Measurements from ENCODE around the gene PRR5.

PRR5 gene

DNA sequence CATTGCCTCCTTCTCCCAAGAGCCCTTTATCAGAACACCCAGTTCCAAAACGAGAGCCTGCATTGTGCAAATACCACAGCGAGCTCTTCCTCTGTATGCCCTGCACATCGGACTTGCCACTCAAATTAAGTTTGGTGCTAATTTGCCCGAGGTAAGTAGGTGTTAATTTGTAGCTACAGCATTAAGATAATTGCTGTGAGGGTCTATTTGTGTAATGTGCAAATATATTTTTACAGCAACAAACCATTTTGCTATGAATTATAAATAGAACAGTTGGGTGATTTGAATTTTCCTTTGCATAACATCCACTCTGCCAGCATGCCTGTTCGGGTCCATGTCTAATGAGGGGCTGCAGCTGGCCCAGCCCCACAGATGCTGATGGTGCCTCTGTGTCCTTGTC is 58.5 kb downstream of the PRR5 start:
- no peak overlapping the region for H3K9ac ChIP-seq (ENCODE audit: low read depth, low read length)
- H3K9me3 ChIP-seq (ENCODE audit: control insufficient read depth, insufficient read depth, low read length), result no peaks in the 10 kb centered on the region
- peaks cover 8% of the 10 kb centered on the region for H3K4me1 ChIP-seq (ENCODE audit: control insufficient read depth, insufficient read depth, low read length)
- no peak overlapping the region for H3K27ac ChIP-seq (ENCODE audit: low read depth, low read length)
- no peaks in the 10 kb centered on the region for H3K36me3 ChIP-seq (ENCODE audit: control insufficient read depth, insufficient read depth, low read length)
- H3K27me3 ChIP-seq (ENCODE audit: control insufficient read depth, insufficient read depth, low read length), result no peaks in the 10 kb centered on the region
- H3K4me3 ChIP-seq (ENCODE audit: low read depth, low read length), result no peak overlapping the region

DNA sequence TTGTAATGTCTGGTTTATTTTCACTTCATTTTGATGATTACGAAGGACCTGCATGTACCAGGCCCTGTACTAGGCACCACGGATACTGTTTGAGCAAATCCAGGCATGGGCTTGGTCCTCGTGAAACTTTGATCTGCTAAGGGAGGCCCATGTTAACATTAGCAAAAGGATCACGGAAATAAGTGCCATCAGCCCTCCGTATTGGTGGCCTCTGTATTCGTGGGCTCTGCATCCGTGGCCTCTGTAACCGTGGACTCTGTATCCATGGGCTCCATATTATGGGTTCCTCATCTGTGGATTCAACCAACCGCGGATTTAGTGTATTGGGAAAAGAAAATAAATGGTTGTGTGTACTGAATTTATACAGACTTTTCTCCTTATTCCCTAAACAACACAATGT is 59.0 kb downstream of the PRR5 start:
- Histone ChIP-seq H3K36me3 (ENCODE audit: control insufficient read depth, insufficient read depth, low read length) (no peaks in the 10 kb centered on the region), H3K9me3 (ENCODE audit: control insufficient read depth, insufficient read depth, low read length) (no peaks in the 10 kb centered on the region), H3K4me3 (ENCODE audit: low read depth, low read length) (no peak overlapping the region), H3K9ac (ENCODE audit: low read depth, low read length) (no peak overlapping the region), H3K4me1 (ENCODE audit: control insufficient read depth, insufficient read depth, low read length) (peaks cover 3% of the 10 kb centered on the region; the same call in 1 of the 2 replicates), H3K27ac (ENCODE audit: low read depth, low read length) (no peak overlapping the region), H3K27me3 (ENCODE audit: control insufficient read depth, insufficient read depth, low read length) (no peaks in the 10 kb centered on the region)

DNA sequence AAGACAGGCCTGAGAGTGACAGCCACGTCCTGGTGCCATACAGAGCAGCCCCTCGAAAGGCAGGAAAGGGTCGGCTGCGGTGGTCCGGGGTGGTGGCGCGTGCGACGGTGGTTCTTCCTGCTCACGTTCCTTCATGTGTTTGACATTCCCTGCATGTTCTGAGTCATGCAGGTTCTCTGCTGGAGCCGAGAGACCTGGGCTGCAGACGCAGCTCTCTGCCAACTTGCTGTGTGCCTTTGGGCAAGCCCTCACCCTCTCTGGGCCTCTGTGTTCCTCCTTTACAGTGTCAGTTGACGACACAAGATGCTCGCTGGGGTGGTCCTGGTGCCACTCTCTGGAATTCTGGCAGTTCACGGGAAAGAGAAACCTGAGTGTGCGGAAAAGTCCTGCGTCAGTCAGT is 62.4 kb downstream of the PRR5 start:
- H3K27me3 ChIP-seq (ENCODE audit: control insufficient read depth, insufficient read depth, low read length), result no peaks in the 10 kb centered on the region
- H3K9me3 ChIP-seq (ENCODE audit: control insufficient read depth, insufficient read depth, low read length), result no peaks in the 10 kb centered on the region
- H3K9ac ChIP-seq (ENCODE audit: low read depth, low read length), result no peak overlapping the region

DNA sequence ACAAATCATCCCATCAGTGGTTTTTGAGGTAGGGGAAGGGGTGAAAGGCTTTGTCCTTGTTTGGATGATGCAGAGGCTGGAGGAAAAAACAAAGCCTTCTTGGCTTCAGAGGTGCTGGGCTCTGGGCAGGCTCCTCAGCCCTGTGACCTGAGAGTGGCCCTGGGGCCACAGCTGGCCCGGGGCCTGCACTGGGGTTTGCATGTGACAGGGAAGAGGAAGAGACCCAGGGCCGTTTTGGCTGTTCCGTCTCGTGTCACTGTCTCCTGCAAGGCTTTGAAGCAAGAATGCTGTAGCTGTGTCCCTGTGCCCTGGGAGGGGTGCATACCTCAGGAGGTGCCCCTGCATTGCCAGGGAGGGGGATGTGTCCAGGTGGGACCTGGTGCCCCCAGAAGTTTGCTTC is 63.0 kb downstream of the PRR5 start:
- no peaks in the 10 kb centered on the region for H3K4me1 ChIP-seq (ENCODE audit: control insufficient read depth, insufficient read depth, low read length)
- no peak overlapping the region for H3K27ac ChIP-seq (ENCODE audit: low read depth, low read length)
- no peak overlapping the region for H3K4me3 ChIP-seq (ENCODE audit: low read depth, low read length)
- H3K9ac ChIP-seq (ENCODE audit: low read depth, low read length), result no peak overlapping the region
- no peaks in the 10 kb centered on the region for H3K27me3 ChIP-seq (ENCODE audit: control insufficient read depth, insufficient read depth, low read length)
- H3K36me3 ChIP-seq (ENCODE audit: control insufficient read depth, insufficient read depth, low read length), result no peaks in the 10 kb centered on the region
- H3K9me3 ChIP-seq (ENCODE audit: control insufficient read depth, insufficient read depth, low read length), result no peaks in the 10 kb centered on the region

More for the DNA sequence above, 62.4 kb downstream of the PRR5 start:
- Histone ChIP-seq H3K36me3 (ENCODE audit: control insufficient read depth, insufficient read depth, low read length) (no peaks in the 10 kb centered on the region), H3K27ac (ENCODE audit: low read depth, low read length) (no peak overlapping the region), H3K4me1 (ENCODE audit: control insufficient read depth, insufficient read depth, low read length) (no peaks in the 10 kb centered on the region), H3K4me3 (ENCODE audit: low read depth, low read length) (no peak overlapping the region)

DNA sequence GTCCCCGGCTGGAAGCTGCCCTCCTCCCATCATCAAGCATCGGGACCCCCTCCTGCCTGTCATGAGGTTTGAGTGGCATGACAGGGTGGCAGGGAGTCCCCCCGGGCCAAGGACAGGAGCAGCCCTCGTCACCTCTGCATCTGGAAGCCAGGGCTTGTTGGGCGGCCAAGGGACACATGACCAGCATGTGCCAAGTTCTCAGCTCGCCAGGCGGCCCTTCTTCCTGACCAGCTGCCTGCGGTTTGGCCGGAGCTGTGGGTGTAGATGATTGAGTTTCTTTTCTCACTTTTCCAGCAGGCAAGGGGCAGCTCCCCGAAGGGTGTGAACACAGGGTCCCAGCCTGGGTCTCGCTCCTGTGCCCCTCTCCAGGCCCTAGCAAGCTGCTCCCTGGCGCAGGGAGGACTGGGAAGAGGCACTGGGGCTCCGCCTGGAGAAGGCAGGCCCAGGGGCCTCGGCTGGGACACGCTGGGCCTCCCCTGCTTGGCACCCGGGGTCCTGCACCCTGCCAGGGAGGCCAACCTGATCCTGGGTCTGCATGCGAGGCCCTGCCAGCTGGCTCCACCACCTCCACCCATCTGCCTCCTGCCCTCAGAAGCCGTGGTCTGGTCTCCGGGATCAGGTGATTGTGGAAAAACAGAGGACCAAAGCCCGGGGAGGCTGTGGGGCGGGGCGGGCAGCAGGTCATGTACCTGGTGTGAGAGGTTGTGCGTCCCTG is 63.7 kb downstream of the PRR5 start:
- Histone ChIP-seq H3K9me3 (ENCODE audit: control insufficient read depth, insufficient read depth, low read length) (no peaks in the 10 kb centered on the region), H3K4me3 (ENCODE audit: low read depth, low read length) (no peak overlapping the region), H3K4me1 (ENCODE audit: control insufficient read depth, insufficient read depth, low read length) (no peaks in the 10 kb centered on the region), H3K27me3 (ENCODE audit: control insufficient read depth, insufficient read depth, low read length) (no peaks in the 10 kb centered on the region), H3K36me3 (ENCODE audit: control insufficient read depth, insufficient read depth, low read length) (no peaks in the 10 kb centered on the region), H3K9ac (ENCODE audit: low read depth, low read length) (no peak overlapping the region), H3K27ac (ENCODE audit: low read depth, low read length) (no peak overlapping the region)

DNA sequence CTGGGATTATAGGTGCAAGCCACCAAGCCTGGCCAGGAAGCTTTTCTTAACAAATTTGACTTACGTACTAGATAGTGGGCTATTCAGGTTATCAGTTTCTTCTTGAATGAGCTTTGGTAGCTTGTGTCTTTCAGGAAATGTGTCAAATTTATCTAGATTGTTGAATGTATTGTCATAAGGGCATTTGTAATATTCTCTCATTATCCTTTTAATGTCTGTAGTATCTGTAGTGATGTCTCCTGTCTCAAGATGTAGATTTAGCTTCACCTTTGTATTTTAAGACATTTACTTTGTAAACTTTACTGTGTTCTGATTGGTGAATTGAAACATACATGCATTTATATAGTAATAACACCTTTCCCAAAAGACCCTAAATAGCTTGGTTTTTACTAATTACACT is 71.1 kb downstream of the PRR5 start:
- no peak overlapping the region for H3K9ac ChIP-seq (ENCODE audit: low read depth, low read length)
- H3K27ac ChIP-seq (ENCODE audit: low read depth, low read length), result no peak overlapping the region
- H3K27me3 ChIP-seq (ENCODE audit: control insufficient read depth, insufficient read depth, low read length), result no peaks in the 10 kb centered on the region
- H3K36me3 ChIP-seq (ENCODE audit: control insufficient read depth, insufficient read depth, low read length), result no peaks in the 10 kb centered on the region
- H3K4me1 ChIP-seq (ENCODE audit: control insufficient read depth, insufficient read depth, low read length), result no peaks in the 10 kb centered on the region
- H3K4me3 ChIP-seq (ENCODE audit: low read depth, low read length), result no peak overlapping the region
- H3K9me3 ChIP-seq (ENCODE audit: control insufficient read depth, insufficient read depth, low read length), result peaks cover 4% of the 10 kb centered on the region; the same call in 1 of the 2 replicates

DNA sequence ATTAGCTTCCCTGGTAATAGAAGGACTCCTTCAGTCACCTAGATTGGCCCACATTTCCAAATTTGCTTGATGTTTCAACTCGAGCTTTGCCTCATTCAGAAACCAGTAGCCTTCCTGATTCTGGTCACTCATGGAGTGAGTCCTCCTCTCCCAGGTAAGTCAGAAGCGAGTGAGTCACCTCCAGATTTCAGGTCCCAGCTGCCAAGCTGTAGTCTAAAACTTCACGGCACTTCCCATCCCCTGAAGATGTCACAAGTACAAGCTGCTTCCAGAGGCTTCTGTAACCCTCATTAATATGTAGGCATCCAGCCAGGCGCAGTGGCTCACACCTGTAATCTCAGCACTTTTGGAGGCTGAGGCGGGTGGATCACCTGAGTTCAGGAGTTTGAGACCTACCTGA is 73.9 kb downstream of the PRR5 start:
- no peaks in the 10 kb centered on the region for H3K27me3 ChIP-seq (ENCODE audit: control insufficient read depth, insufficient read depth, low read length)

DNA sequence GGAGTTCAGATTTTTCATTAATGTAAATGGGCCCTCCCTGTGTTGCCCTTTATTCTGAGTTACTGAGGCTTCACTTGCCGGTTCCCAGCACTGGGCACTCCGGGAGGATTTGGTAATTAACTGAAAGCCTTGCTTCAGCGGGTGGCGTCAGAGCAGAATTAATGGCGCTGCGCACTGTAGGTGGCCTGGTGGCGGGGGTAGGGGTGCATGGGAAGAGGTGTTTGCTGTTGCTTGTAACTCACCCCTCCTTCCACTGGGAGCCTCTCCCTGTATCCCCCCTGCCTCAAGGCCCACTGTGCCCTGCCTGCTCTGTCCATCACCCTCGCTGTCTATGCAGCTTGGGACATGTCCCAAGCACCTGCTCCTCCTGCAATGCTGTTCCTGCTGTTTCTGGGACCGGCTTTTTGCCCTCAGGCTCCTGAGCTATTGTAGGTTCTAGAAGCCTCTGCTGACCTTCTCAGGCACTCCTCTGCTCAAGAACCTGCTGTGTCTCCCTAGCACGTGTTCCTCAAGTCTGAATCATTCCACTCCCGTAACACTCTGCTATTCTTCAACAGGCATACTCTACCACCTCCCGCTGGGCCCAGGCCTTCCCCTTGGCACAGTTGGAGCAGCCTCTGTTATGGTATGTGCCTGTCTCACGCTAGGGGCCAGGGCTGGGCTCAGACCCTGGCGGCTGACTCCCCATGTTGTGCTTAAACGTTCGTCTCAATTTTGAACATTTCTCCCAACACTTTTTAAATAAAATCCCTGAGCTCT is 74.8 kb downstream of the PRR5 start:
- H3K4me3 ChIP-seq (ENCODE audit: low read depth, low read length), result no peak overlapping the region
- H3K36me3 ChIP-seq (ENCODE audit: control insufficient read depth, insufficient read depth, low read length), result no peaks in the 10 kb centered on the region
- peaks cover 4% of the 10 kb centered on the region; the same call in 1 of the 2 replicates for H3K9me3 ChIP-seq (ENCODE audit: control insufficient read depth, insufficient read depth, low read length)
- no peak overlapping the region for H3K27ac ChIP-seq (ENCODE audit: low read depth, low read length)
- no peak overlapping the region for H3K9ac ChIP-seq (ENCODE audit: low read depth, low read length)
- no peaks in the 10 kb centered on the region for H3K4me1 ChIP-seq (ENCODE audit: control insufficient read depth, insufficient read depth, low read length)
- no peaks in the 10 kb centered on the region for H3K27me3 ChIP-seq (ENCODE audit: control insufficient read depth, insufficient read depth, low read length)

More for the DNA sequence above, 73.9 kb downstream of the PRR5 start:
- no peaks in the 10 kb centered on the region for H3K36me3 ChIP-seq (ENCODE audit: control insufficient read depth, insufficient read depth, low read length)
- no peak overlapping the region for H3K4me3 ChIP-seq (ENCODE audit: low read depth, low read length)
- H3K9ac ChIP-seq (ENCODE audit: low read depth, low read length), result no peak overlapping the region
- no peak overlapping the region for H3K27ac ChIP-seq (ENCODE audit: low read depth, low read length)
- H3K4me1 ChIP-seq (ENCODE audit: control insufficient read depth, insufficient read depth, low read length), result no peaks in the 10 kb centered on the region
- H3K9me3 ChIP-seq (ENCODE audit: control insufficient read depth, insufficient read depth, low read length), result peaks cover 4% of the 10 kb centered on the region; the same call in 1 of the 2 replicates

DNA sequence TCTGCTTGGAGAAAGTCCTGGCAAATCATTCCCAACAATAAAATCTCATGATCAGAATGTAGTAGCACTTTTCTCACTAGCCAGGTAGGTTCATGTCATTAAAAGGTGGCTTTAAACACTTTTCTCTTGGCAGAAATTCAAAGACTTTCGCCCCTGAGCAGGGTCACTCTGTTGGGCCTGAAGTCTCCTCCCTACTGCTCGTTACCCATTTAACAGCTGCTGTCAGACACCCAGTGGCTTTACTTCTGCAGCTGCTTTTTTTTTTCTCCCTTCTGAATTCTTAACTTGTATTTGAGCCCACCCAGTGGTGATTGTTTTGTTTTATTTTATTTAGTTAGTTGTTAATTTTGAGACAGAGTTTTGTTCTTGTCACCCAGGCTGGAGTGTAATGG is 75.4 kb downstream of the PRR5 start:
- H3K9ac ChIP-seq (ENCODE audit: low read depth, low read length), result no peak overlapping the region
- no peaks in the 10 kb centered on the region for H3K4me1 ChIP-seq (ENCODE audit: control insufficient read depth, insufficient read depth, low read length)
- H3K36me3 ChIP-seq (ENCODE audit: control insufficient read depth, insufficient read depth, low read length), result no peaks in the 10 kb centered on the region
- H3K27ac ChIP-seq (ENCODE audit: low read depth, low read length), result no peak overlapping the region
- no peak overlapping the region for H3K4me3 ChIP-seq (ENCODE audit: low read depth, low read length)
- peaks cover 4% of the 10 kb centered on the region; the same call in 1 of the 2 replicates for H3K9me3 ChIP-seq (ENCODE audit: control insufficient read depth, insufficient read depth, low read length)
- no peaks in the 10 kb centered on the region for H3K27me3 ChIP-seq (ENCODE audit: control insufficient read depth, insufficient read depth, low read length)

DNA sequence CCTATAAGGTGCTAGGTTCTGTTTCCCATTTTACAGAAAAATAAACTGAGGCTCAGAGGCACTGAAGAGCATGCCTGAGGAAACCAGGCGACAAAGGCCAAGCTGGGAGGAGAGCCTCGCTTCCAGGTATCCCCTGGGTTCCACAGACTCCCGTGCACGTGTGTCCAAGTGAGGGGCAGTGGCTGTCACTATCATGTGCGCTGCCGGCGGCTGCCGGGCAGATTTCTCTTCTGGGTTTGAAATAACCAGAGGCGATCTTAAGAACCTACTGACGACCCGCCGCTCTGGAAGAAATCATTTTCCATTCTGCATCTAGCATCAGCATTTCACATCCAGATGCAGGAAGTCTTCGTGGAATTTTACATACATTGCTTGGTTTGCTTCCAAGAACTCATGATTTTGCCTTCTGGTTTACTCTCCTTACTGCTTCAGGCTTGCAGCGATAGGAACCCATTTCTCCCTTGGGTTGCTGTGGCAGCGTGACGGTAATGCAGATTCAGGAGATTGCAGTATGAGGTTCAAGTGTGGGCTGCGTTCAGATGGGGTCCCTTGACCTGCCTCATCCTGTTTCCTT is 79.0 kb downstream of the PRR5 start:
- no peaks in the 10 kb centered on the region for H3K36me3 ChIP-seq (ENCODE audit: control insufficient read depth, insufficient read depth, low read length)
- H3K9ac ChIP-seq (ENCODE audit: low read depth, low read length), result no peak overlapping the region
- no peak overlapping the region for H3K27ac ChIP-seq (ENCODE audit: low read depth, low read length)
- no peaks in the 10 kb centered on the region for H3K27me3 ChIP-seq (ENCODE audit: control insufficient read depth, insufficient read depth, low read length)
- H3K4me1 ChIP-seq (ENCODE audit: control insufficient read depth, insufficient read depth, low read length), result peaks cover 3% of the 10 kb centered on the region; the same call in 1 of the 2 replicates
- no peaks in the 10 kb centered on the region for H3K9me3 ChIP-seq (ENCODE audit: control insufficient read depth, insufficient read depth, low read length)
- H3K4me3 ChIP-seq (ENCODE audit: low read depth, low read length), result no peak overlapping the region

All from HUES48 (cell line).